Esophagus (tissue), 2 donors: ENCODE results near the gene GOSR2. TPM values are rescaled to one million over a fixed set of nuclear protein-coding genes. Genes with fewer than 3 reads are reported as not detected.

Experiments used
- H3K27ac ChIP-seq, 2 donors: one replicate each; pipeline ENCODE4 v1.5.1; 2013; ENCODE audit warnings: low read depth in 2 of 2, mild to moderate bottlenecking in 2 of 2, inconsistent platforms in 1 of 2, low read length in 1 of 2, moderate library complexity in 1 of 2
- H3K27me3 ChIP-seq, 2 donors: one replicate each; pipeline ENCODE4 v1.6.1; 2013; ENCODE audit warnings: low read length in 2 of 2, control low read depth in 1 of 2, mild to moderate bottlenecking in 1 of 2; ENCODE audit not compliant: insufficient read depth in 2 of 2, control insufficient read depth in 1 of 2
- H3K36me3 ChIP-seq, 2 donors: one replicate each; pipeline ENCODE4 v1.6.1; 2013; ENCODE audit warnings: low read length in 1 of 2; ENCODE audit not compliant: control insufficient read depth in 2 of 2, insufficient read depth in 2 of 2
- H3K4me1 ChIP-seq, 2 donors: one replicate each; pipeline ENCODE4 v1.6.1; 2013; ENCODE audit warnings: low read length in 1 of 2; ENCODE audit not compliant: control insufficient read depth in 2 of 2, insufficient read depth in 2 of 2
- H3K4me3 ChIP-seq, 2 donors: one replicate each; pipeline ENCODE4 v1.5.1; 2013; ENCODE audit warnings: low read length in 2 of 2, mild to moderate bottlenecking in 2 of 2, low read depth in 1 of 2, moderate library complexity in 1 of 2
- H3K9me3 ChIP-seq, 2 donors: one replicate each; pipeline ENCODE4 v1.6.1; 2013; ENCODE audit warnings: mild to moderate bottlenecking in 2 of 2, low read depth in 1 of 2, low read length in 1 of 2, moderate library complexity in 1 of 2; ENCODE audit not compliant: control insufficient read depth in 2 of 2, insufficient read depth in 1 of 2
- WGBS, 2 donors: extraction: QIAGEN DNeasy Blood & Tissue Kit; methylation state at CpG; one replicate each; pipeline ENCODE4 v1.1.7; 2013; 5-methylcytosine and 5-hydroxymethylcytosine counted together
- polyA plus RNA-seq, 2 donors: library from polyadenylated mRNA; stranded (reverse); fragments of 200-250 nt; gene quantifications; one replicate each; pipeline ENCODE4 v1.2.3, GENCODE V29; 2013
- donor health status: healthy with polysubstance abuse.
- donor health status: Bipolar disorder and iron deficiency.

Gene GOSR2
- polyA plus RNA-seq, 2 donors = 12.3 to 17.8 TPM

DNA sequence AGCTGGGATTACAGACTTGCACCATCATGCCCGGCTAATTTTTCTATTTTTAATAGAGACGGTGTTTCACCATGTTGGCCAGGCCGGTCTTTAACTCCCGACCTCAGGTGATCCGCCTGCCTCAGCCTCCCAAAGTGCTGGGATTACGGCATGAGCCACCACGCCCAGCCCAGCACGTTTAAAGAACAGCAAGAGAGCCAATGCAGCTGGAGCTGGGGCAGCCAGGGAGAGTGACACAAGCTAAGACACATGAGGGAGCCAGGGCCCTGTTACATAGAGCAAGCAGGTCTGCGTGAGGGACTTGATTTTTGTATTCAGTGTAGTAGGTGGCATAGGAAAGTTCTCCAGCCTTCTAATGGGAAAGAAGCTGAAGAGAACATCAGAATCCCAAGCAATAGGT, 21.7 kb upstream of the GOSR2 start:
- 67 to 75% methylated on average over 9 of the region's 9 CpGs for WGBS, 2 donors
- Histone ChIP-seq H3K27ac (no peak overlapping the region), H3K36me3 (no peaks in the 10 kb centered on the region), H3K27me3 (peaks cover 0 to 4% of the 10 kb centered on the region in 2 donors), H3K4me3 (no peak overlapping the region), H3K9me3 (no peaks in the 10 kb centered on the region), H3K4me1 (no peaks in the 10 kb centered on the region)

DNA sequence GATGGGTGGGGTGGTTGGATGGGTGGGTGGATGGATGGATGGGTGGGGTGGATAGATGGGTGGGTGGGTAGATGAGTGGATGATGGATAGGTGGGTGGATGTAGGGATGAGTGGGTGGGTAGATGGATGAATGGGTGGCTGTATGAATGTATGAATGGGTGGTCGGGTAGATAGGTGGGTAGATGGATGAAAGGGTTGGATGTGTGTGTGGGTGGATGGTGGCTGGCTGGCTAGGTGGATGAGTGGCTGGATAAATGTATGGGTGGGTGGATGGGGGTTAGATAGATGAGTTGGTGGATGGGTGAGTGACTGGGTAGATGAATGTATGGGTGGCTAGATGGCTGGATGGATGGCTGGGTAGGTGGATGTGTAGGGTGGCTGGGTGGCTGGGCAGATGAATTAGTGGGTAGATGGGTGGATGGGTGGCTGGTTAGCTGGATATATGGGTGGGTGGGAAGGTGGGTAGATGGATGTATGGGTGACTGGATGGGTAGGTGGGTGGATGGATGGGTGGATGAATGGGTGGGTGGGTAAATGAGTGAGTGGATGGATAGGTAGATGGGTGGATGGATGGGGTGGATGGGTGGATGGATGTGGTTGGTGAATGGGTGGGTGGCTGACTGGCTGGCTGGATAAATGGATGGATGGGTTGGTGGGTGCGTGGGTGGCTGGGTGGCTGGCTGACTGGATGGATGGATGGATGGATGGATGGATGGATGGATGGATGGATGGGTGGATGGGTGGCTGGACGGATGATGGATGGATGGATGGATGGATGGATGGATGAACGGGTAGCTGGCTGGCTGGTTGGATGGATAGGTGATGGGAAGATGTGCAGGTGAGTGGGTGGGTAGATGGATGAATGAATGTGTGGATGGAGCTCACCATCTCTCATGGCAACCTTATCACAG, 18.9 kb upstream of the GOSR2 start:
- Histone ChIP-seq H3K4me3 (no peak overlapping the region), H3K4me1 (no peaks in the 10 kb centered on the region), H3K27me3 (peaks cover 0 to 2% of the 10 kb centered on the region in 2 donors), H3K9me3 (no peaks in the 10 kb centered on the region), H3K27ac (no peak overlapping the region), H3K36me3 (no peaks in the 10 kb centered on the region)
- WGBS, 2 donors = 79 to 87% methylated on average over 4 of the region's 4 CpGs

DNA sequence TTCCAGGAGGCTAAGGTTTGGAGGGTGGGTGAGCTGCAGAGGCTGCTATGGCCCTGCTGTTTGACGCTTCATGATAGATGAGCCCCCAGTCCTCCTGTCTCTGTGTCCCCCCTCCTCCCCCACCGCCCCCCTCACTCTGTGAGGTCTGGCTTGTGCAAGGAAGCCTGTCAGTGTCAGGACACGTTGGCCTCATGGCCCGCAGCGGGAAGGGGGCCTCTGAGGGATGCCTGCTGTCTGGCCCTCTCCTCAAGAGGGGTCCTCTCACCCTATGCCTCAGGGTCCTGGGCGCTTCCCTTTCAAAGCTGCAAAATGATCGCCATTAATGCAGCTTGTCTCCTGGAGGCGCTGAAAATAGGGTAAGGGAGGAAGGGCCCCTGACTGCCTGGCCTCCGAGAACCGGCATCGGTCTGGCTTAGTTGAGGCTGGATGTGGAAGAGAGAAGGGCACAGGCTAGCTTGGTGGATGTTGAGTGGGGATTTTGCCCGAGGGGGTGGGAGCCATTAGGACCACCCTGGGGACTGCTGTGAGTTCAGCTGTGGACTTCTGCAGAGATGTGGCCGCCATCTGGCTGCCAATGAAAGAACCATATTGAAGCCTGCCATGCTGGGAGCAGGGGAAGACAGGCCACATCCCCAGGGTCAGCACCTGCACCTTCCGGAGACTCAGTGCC, 14.8 kb upstream of the GOSR2 start:
- Histone ChIP-seq H3K4me3 (no peak overlapping the region), H3K4me1 (no peaks in the 10 kb centered on the region), H3K27me3 (no peaks in the 10 kb centered on the region), H3K36me3 (no peaks in the 10 kb centered on the region), H3K9me3 (no peaks in the 10 kb centered on the region), H3K27ac (no peak overlapping the region)
- whole genome bisulfite sequencing, 2 donors = 60 to 62% methylated on average over 14 of the region's 14 CpGs

DNA sequence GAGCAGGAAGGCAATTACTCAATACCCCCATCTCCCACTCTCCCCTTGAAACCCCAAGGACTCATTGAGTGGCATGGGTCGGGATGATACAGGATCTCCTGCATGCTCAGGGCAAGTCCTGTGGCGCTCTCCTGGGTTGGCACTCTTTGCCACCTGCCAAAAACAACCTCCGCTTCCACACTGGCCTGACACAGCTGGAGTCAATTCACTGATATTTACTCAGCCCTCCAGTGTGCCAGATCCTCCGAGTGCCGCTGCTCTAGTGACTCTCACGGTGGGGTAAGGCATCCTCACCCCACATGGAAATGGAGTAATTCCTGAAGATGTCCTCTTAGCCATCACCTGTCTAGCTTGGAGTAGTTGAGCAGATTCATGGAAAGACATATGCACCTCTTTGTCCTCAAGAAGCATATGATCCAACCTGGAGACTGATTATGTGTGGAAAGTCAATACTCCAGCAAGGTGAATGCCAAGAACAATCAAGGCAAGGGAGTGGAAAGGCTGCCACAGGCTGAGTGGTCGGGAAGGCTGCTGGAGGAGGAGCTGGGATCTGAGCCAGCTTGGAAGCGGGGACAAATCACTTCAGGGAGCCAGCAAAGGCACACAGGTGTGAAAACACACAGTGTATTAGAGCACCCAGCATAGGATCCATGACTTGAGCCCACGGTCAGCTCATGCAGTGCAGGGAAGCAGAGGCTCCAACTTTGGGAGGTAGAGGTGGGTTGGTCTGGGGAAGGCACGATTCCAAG, 12.6 kb upstream of the GOSR2 start:
- Histone ChIP-seq H3K4me3 (no peak overlapping the region), H3K27me3 (no peaks in the 10 kb centered on the region), H3K4me1 (no peaks in the 10 kb centered on the region), H3K36me3 (no peaks in the 10 kb centered on the region), H3K27ac (no peak overlapping the region), H3K9me3 (no peaks in the 10 kb centered on the region)
- 52 to 62% methylated on average over 10 of the region's 10 CpGs for WGBS, 2 donors

DNA sequence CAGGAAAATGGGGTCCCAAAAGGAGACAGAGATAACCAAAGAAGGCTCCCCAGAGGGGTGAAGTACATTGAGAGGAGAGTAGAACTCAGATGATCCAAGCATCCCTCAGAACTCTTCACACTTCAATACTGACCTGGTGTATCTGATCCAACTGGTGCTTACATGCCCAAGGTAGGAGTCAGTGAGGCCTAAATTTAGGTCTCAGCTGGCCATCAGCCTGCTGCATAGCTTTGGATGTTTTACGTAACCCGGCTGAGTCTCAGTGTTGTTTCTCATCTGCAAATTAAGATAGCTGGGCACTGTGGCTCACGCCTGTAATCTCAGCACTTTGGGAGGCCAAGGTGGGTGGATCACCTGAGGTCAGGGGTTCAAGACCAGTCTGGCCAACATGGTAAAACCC, 11.6 kb upstream of the GOSR2 start:
- no peak overlapping the region for H3K27ac ChIP-seq
- no peaks in the 10 kb centered on the region for H3K4me1 ChIP-seq
- no peaks in the 10 kb centered on the region for H3K27me3 ChIP-seq
- no peaks in the 10 kb centered on the region for H3K36me3 ChIP-seq
- no peaks in the 10 kb centered on the region for H3K9me3 ChIP-seq
- no peak overlapping the region for H3K4me3 ChIP-seq
- WGBS, 2 donors = 84 to 87% methylated on average over 3 of the region's 3 CpGs

DNA sequence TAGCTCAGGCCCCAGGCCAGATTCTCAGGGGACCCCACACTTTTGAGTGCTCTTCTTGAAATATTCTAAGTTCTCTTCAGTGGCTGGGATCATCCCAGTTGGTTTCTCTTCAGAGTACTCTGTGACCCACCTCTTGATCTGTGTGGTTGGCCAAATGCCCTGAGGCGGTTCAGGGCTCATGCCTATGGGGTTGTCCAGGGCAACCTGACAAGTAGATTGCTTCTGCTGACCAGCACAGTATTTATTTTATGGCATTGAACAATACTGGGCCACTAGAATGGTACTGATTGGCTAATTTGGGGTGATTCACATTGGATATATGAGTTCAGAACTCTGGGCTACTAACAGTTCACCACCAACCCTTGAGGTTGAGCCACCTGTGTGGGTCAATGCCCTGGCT, 7.4 kb upstream of the GOSR2 start:
- H3K36me3 ChIP-seq = no peaks in the 10 kb centered on the region
- H3K4me1 ChIP-seq = no peaks in the 10 kb centered on the region
- H3K27ac ChIP-seq = no peak overlapping the region
- H3K9me3 ChIP-seq = no peaks in the 10 kb centered on the region
- no peak overlapping the region for H3K4me3 ChIP-seq
- WGBS, 2 donors = 4 to 36% methylated on average over 1 of the region's 1 CpG
- no peaks in the 10 kb centered on the region for H3K27me3 ChIP-seq

DNA sequence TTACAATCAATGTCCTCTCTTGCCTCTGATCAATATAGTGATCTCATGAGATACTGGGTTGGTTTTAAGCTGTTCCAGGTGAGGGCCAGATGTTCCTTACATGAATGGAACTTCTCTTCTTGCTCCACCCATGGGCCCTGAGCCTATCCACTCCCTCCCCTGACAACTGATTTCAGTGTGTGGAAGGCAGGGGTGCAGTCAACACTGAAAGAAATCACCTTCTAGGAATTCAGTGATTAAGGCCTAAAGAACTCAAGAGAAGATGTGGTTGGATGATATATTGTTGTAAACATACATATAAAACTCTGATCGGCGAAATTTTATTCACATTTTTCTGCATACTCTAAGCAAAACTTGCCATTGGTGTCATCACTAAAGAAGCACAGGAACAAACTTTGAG, 6.7 kb upstream of the GOSR2 start:
- Histone ChIP-seq H3K27ac (no peak overlapping the region), H3K27me3 (no peaks in the 10 kb centered on the region), H3K9me3 (no peaks in the 10 kb centered on the region), H3K36me3 (no peaks in the 10 kb centered on the region), H3K4me1 (no peaks in the 10 kb centered on the region), H3K4me3 (no peak overlapping the region)
- 84 to 94% methylated on average over 2 of the region's 2 CpGs for WGBS, 2 donors

DNA sequence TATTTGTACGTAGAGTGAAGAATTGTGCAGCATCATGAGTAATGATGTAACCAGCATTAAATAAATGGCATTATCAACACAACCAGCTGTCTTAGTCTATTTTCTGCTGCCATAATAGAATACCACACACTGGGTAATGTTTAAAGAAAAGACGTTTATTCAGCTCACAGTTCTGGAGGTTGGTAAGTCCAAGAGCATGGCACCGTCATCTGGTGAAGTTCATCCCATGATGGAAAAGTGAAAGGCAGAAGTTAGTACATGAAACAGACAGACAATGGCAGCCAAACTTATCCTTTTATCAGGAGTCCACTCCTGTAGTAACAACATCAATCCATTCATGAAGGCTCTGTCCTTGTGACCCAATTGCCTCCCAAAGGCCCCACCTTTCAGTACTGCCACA, 6.3 kb upstream of the GOSR2 start:
- H3K4me3 ChIP-seq = no peak overlapping the region
- 86 to 87% methylated on average over 3 of the region's 3 CpGs for WGBS, 2 donors
- H3K36me3 ChIP-seq = no peaks in the 10 kb centered on the region
- H3K27me3 ChIP-seq = no peaks in the 10 kb centered on the region
- no peaks in the 10 kb centered on the region for H3K9me3 ChIP-seq
- no peak overlapping the region for H3K27ac ChIP-seq
- H3K4me1 ChIP-seq = no peaks in the 10 kb centered on the region

DNA sequence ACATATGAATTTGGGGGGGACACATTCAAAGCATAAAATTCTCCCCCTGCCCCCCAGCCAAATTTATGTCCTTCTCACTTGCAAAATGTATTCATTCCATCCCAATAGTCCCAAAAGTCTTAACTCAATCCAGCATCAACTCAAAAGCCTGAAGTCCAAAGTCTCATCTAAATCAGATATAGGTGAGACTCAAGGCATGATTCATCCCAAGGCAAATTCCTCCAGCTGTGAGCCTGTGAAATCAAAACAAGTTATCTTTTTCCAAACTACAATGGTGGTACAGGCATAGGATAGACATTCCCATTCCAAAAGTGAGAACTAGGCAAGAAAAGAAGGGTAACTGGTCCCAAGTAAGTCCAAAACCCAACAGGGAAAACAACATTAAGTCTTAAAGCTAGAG, 5.9 kb upstream of the GOSR2 start:
- Histone ChIP-seq H3K4me1 (no peaks in the 10 kb centered on the region), H3K9me3 (no peaks in the 10 kb centered on the region), H3K27ac (no peak overlapping the region), H3K4me3 (no peak overlapping the region), H3K36me3 (no peaks in the 10 kb centered on the region), H3K27me3 (no peaks in the 10 kb centered on the region)
